Progenitor cell of endocrine pancreas (in vitro differentiated cells): ENCODE data around the gene CNTNAP5. TPM values are rescaled to one million over a fixed set of nuclear protein-coding genes. Genes with fewer than 3 reads are reported as not detected.

ENCODE experiments used
- DNase-seq: peaks from one replicate; pipeline ENCODE4 v3.0.0; 2021; ENCODE audit warnings: low spot score; ENCODE audit not compliant: unreplicated experiment
- H3K27ac Mint-ChIP-seq: 2 replicates; pipeline ENCODE4 v1.8.0; 2021; ENCODE audit warnings: mild to moderate bottlenecking, moderate library complexity, mixed read lengths
- H3K27me3 Mint-ChIP-seq: 2 replicates; pipeline ENCODE4 v1.8.0; 2021; ENCODE audit warnings: mixed read lengths
- H3K36me3 Mint-ChIP-seq: 2 replicates; pipeline ENCODE4 v1.8.0; 2022; ENCODE audit warnings: mixed read lengths; ENCODE audit not compliant: insufficient read depth
- H3K4me1 Mint-ChIP-seq: 2 replicates; pipeline ENCODE4 v1.8.0; 2021; ENCODE audit warnings: low read depth, mixed read lengths
- H3K4me3 Mint-ChIP-seq: 2 replicates; pipeline ENCODE4 v1.8.0; 2021; ENCODE audit warnings: low read depth, mild to moderate bottlenecking, moderate library complexity, mixed read lengths
- H3K9me3 Mint-ChIP-seq: 2 replicates; pipeline ENCODE4 v1.8.0; 2021; ENCODE audit warnings: low read depth, mixed read lengths
- CTCF ChIP-seq: fragments of 200-600 bp; sonication (generic); IDR thresholded peaks from one replicate; pipeline ENCODE4 v1.5.0; 2021; ENCODE audit warnings: antibody characterized with exemption, mild to moderate bottlenecking; ENCODE audit not compliant: unreplicated experiment
- total RNA-seq: library from RNA; stranded (reverse); gene quantifications from 2 replicates; pipeline ENCODE4 v1.2.1, GENCODE V29; 2021

CNTNAP5 gene
- total RNA-seq, 1 donor from 2014 or later, result 5.3 TPM

- Mint-ChIP-seq H3K4me3 (no peak overlapping the region), H3K36me3 (no peaks in the 10 kb centered on the region), H3K27ac (no peak overlapping the region), H3K9me3 (no peaks in the 10 kb centered on the region), H3K27me3 (no peaks in the 10 kb centered on the region), H3K4me1 (peaks cover 4% of the 10 kb centered on the region)
- no peak for DNase-seq
- no peak for TF ChIP-seq CTCF
Observed at GRCh38 chr2:124310671-124311070, 285.6 kb downstream of the CNTNAP5 start.

GRCh38 chr2:124314084-124314483 is 289.0 kb downstream of the CNTNAP5 start:
- DNase-seq, result no peak
- H3K27ac Mint-ChIP-seq, result no peak overlapping the region
- H3K27me3 Mint-ChIP-seq, result no peaks in the 10 kb centered on the region

GRCh38 chr2:124315221-124315880 is 290.3 kb downstream of the CNTNAP5 start:
- H3K9me3 Mint-ChIP-seq, result no peaks in the 10 kb centered on the region
- no peak for TF ChIP-seq CTCF
- H3K4me1 Mint-ChIP-seq, result peaks cover 4% of the 10 kb centered on the region
- H3K36me3 Mint-ChIP-seq, result no peaks in the 10 kb centered on the region
- no peak for DNase-seq
- H3K27ac Mint-ChIP-seq, result no peak overlapping the region
- H3K27me3 Mint-ChIP-seq, result no peaks in the 10 kb centered on the region
- no peak overlapping the region for H3K4me3 Mint-ChIP-seq

More at GRCh38 chr2:124314084-124314483, 289.0 kb downstream of the CNTNAP5 start:
- TF ChIP-seq CTCF, result no peak
- peaks cover under 1% of the 10 kb centered on the region for H3K4me1 Mint-ChIP-seq
- H3K9me3 Mint-ChIP-seq, result no peaks in the 10 kb centered on the region
- H3K4me3 Mint-ChIP-seq, result no peak overlapping the region
- H3K36me3 Mint-ChIP-seq, result no peaks in the 10 kb centered on the region

GRCh38 chr2:124316133-124316532 is 291.0 kb downstream of the CNTNAP5 start:
- no peak for TF ChIP-seq CTCF
- H3K4me1 Mint-ChIP-seq, result peaks cover 8% of the 10 kb centered on the region
- no peaks in the 10 kb centered on the region for H3K9me3 Mint-ChIP-seq
- no peaks in the 10 kb centered on the region for H3K27me3 Mint-ChIP-seq
- no peak overlapping the region for H3K27ac Mint-ChIP-seq
- H3K4me3 Mint-ChIP-seq, result no peak overlapping the region
- H3K36me3 Mint-ChIP-seq, result no peaks in the 10 kb centered on the region
- no peak for DNase-seq

- no peak for DNase-seq
- Mint-ChIP-seq H3K4me3 (no peak overlapping the region), H3K27ac (no peak overlapping the region), H3K27me3 (no peaks in the 10 kb centered on the region), H3K9me3 (no peaks in the 10 kb centered on the region), H3K36me3 (no peaks in the 10 kb centered on the region), H3K4me1 (peaks cover 8% of the 10 kb centered on the region)
- TF ChIP-seq CTCF, result no peak
Observed at GRCh38 chr2:124316881-124317605, 292.0 kb downstream of the CNTNAP5 start.
